Gastrocnemius medialis (tissue), 4 donors: ENCODE data around the gene ATG10.
A peak's percentile ranks its signal among the peaks of the same experiment; 100 is the strongest.

Source experiments
- CTCF ChIP-seq, 5 experiments: fragments of 450-650 bp in 3 of 5; fragments of 200-600 bp in 2 of 5; sonication (generic) in 2 of 5; IDR thresholded peaks in 4 of 5; conservative IDR thresholded peaks in 1 of 5; 1 replicate in 4 of 5; 2 replicates in 1 of 5; pipeline ENCODE4 v1.5.1; 2016 to 2019; ENCODE audit warnings: antibody characterized with exemption in 5 of 5, mild to moderate bottlenecking in 3 of 5, moderate library complexity in 3 of 5
- POLR2A ChIP-seq, 2 donors: fragments of 450-650 bp; IDR thresholded peaks; one replicate each; pipeline ENCODE4 v1.6.1; 2017; ENCODE audit warnings: antibody characterized with exemption in 2 of 2, mild to moderate bottlenecking in 2 of 2, moderate library complexity in 2 of 2

- peak in 1 of 5 experiments; percentile 24 for TF ChIP-seq CTCF (IDR thresholded peaks at IDR 0.05 in 4 of 5, conservative IDR thresholded peaks at IDR 0.05 in 1 of 5)
- TF ChIP-seq POLR2A (IDR thresholded peaks at IDR 0.05): peak; percentile 70 to 77
Observed at GRCh38 chr5:82277987-82278710, 306.3 kb downstream of the ATG10 start, which contains the start of gene RPS23.
